Muscle layer of colon (tissue), 2 donors: ENCODE measurements around the gene RRAS2.
"Not testable (repeated sequence)": the region's sequence is repeated elsewhere in the genome, so short reads cannot be mapped to it uniquely, and the experiment has no call there.

Experiments
- H3K27ac ChIP-seq: one replicate; pipeline ENCODE4 v1.7.0; 2013; ENCODE audit warnings: low read depth, mild to moderate bottlenecking, low read length, moderate library complexity
- H3K27me3 ChIP-seq, 2 donors: one replicate each; pipeline ENCODE4 v1.7.0; 2013; ENCODE audit warnings: low read length in 2 of 2, mild to moderate bottlenecking in 2 of 2; ENCODE audit not compliant: insufficient read depth in 2 of 2, control insufficient read depth in 1 of 2
- H3K36me3 ChIP-seq: one replicate; pipeline ENCODE4 v1.7.0; 2013; ENCODE audit warnings: mild to moderate bottlenecking, low read length; ENCODE audit not compliant: insufficient read depth
- H3K4me1 ChIP-seq: one replicate; pipeline ENCODE4 v1.7.0; 2013; ENCODE audit warnings: mild to moderate bottlenecking, low read length; ENCODE audit not compliant: insufficient read depth
- H3K4me3 ChIP-seq, 2 donors: one replicate each; pipeline ENCODE4 v1.7.0; 2013; ENCODE audit warnings: low read length in 2 of 2, low read depth in 1 of 2, mild to moderate bottlenecking in 1 of 2, moderate library complexity in 1 of 2
- H3K9ac ChIP-seq: one replicate; pipeline ENCODE4 v1.7.0; 2013; ENCODE audit warnings: low read length
- H3K9me3 ChIP-seq: one replicate; pipeline ENCODE4 v1.7.0; 2013; ENCODE audit warnings: mild to moderate bottlenecking, low read length
- donor health status: abdominal sarcoma.
- donor health status: Adenocarcinoma of cecum.

RRAS2 gene

DNA sequence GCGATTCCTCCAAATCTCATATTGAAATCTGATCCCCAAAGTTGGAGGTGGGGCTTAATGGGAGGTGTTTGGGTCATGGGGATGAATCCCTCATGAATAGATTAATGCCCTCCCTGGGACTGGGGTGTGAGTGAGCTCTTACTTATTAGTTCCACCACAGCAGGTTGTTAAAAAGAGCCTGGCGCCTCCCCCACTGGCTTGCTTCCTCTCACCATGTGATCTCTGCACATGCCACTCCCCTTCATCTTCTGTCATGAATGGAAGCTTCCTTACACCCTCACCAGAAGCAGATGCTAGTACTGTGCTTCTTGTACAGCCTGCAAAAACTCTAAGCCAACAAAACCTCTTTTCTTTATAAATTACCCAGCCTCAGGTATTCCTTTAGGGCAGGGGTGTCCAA is 8.8 kb downstream of the RRAS2 start:
- Histone ChIP-seq H3K4me3 (no peak overlapping the region), H3K9ac (no peak overlapping the region), H3K4me1 (no peaks in the 10 kb centered on the region), H3K27me3 (no peaks in the 10 kb centered on the region), H3K9me3 (no peaks in the 10 kb centered on the region), H3K27ac (no peak overlapping the region), H3K36me3 (no peaks in the 10 kb centered on the region)

GRCh38 chr11:14347991-14348390 is 11.0 kb downstream of the RRAS2 start:
- no peaks in the 10 kb centered on the region for H3K4me1 ChIP-seq
- no peaks in the 10 kb centered on the region for H3K27me3 ChIP-seq
- no peak overlapping the region for H3K4me3 ChIP-seq
- H3K27ac ChIP-seq: no peak overlapping the region
- H3K36me3 ChIP-seq: no peaks in the 10 kb centered on the region
- H3K9ac ChIP-seq: no peak overlapping the region
- H3K9me3 ChIP-seq: no peaks in the 10 kb centered on the region

- Histone ChIP-seq H3K36me3 (no peaks in the 10 kb centered on the region), H3K27ac (no peak overlapping the region), H3K27me3 (no peaks in the 10 kb centered on the region), H3K4me3 (no peak overlapping the region), H3K4me1 (no peaks in the 10 kb centered on the region), H3K9ac (no peak overlapping the region), H3K9me3 (no peaks in the 10 kb centered on the region)
Observed at GRCh38 chr11:14347494-14347893, 11.5 kb downstream of the RRAS2 start.

DNA sequence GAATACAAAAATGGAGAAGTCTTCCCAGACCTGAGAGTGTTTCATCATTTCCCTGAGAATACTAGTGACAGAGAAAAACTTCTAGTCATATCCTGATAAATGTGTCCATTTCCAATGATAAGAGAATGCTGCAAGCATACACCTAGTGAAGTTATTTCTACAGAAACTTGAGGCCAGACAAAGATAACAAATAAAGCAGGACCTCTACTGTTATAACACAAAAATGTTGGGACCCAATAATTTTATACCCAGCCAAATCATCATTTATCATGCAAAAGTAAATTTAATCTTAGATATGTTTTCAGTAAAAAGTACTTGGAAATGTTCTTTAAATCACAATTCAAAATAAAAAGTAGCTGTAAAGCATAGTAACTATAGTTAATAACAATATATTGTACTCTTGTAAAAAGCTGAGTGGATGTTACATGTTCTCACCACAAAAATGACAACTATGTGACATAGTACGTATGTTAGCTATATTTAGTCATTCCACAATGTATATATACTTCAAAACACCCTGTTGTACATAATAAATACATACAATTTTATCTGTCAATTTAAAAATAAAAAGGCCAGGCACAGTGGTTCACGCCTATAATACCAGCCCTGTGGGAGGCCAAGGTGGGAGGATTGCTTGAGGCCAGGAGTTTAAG is 12.6 kb downstream of the RRAS2 start:
- Histone ChIP-seq H3K9ac (no peak overlapping the region), H3K27me3 (no peaks in the 10 kb centered on the region), H3K4me3 (no peak overlapping the region), H3K36me3 (no peaks in the 10 kb centered on the region), H3K4me1 (no peaks in the 10 kb centered on the region), H3K9me3 (no peaks in the 10 kb centered on the region), H3K27ac (no peak overlapping the region)

DNA sequence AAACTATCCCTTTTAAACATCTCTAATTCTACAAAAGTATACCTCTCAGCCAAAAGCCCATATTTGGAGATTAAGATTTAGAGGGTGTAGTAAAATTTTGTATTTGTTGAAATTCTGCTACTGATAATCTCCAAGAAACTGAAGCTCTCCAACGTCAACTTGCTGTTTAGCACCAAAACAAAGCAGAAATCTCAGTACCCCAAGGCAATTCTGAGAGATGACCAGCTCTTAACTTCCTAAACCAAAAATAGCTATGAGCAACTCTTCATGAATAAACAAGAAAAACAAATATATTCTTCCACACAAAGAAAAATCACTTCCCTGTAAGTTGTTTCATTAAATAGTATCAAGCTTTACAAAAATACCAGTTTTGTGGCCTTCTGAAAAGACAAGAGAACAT is 13.3 kb downstream of the RRAS2 start:
- H3K9me3 ChIP-seq: no peaks in the 10 kb centered on the region
- H3K4me3 ChIP-seq: no peak overlapping the region
- no peaks in the 10 kb centered on the region for H3K27me3 ChIP-seq
- H3K9ac ChIP-seq: no peak overlapping the region
- H3K36me3 ChIP-seq: no peaks in the 10 kb centered on the region
- no peaks in the 10 kb centered on the region for H3K4me1 ChIP-seq
- H3K27ac ChIP-seq: no peak overlapping the region

GRCh38 chr11:14345016-14345415 is 14.0 kb downstream of the RRAS2 start:
- not testable (repeated sequence) for H3K4me3 ChIP-seq, H3K4me1 ChIP-seq, H3K27ac ChIP-seq, H3K9me3 ChIP-seq, H3K27me3 ChIP-seq, H3K36me3 ChIP-seq, H3K9ac ChIP-seq

DNA sequence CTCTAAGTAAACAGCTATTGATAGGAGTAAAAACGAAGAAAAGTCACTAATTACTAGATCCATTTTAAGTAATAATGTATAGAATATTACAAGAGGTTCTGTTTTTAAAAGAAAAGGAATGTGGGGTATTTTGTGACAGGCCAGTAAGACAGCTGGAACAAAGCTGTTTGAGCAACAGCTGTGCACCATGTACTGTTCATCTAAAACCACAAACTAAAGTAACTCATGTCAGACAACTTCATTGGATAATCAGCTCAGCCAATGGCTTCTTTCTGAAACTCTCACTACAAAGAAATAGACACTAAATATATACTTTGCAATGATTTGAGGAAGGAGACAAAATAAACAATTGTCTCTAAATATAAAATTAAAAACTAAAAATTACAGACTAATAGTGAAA is 16.1 kb downstream of the RRAS2 start:
- Histone ChIP-seq H3K27me3 (no peaks in the 10 kb centered on the region), H3K9ac (no peak overlapping the region), H3K27ac (no peak overlapping the region), H3K9me3 (no peaks in the 10 kb centered on the region), H3K36me3 (no peaks in the 10 kb centered on the region), H3K4me1 (no peaks in the 10 kb centered on the region), H3K4me3 (no peak overlapping the region)

DNA sequence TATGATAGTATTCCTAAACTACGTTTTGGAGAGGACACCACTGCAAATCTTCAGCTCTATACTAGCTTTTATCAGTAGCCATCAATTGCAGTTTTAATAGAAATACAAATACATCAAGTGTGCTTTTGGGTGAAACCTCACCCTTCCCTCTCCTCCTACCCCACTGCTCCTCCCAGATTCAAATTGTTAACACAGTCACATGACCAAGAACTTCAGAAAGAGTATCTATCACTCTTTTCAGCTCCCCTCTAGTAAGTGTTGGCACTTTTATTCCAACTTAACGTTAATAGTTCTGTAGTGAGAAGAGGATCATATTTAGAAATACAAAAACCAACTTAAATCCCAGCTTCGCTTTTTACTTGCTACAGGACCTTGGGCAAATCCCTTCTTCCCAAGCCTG is 17.0 kb downstream of the RRAS2 start:
- H3K27me3 ChIP-seq: no peaks in the 10 kb centered on the region
- H3K4me1 ChIP-seq: no peaks in the 10 kb centered on the region
- no peak overlapping the region for H3K4me3 ChIP-seq
- no peak overlapping the region for H3K9ac ChIP-seq
- no peak overlapping the region for H3K27ac ChIP-seq
- H3K36me3 ChIP-seq: no peaks in the 10 kb centered on the region
- H3K9me3 ChIP-seq: no peaks in the 10 kb centered on the region

DNA sequence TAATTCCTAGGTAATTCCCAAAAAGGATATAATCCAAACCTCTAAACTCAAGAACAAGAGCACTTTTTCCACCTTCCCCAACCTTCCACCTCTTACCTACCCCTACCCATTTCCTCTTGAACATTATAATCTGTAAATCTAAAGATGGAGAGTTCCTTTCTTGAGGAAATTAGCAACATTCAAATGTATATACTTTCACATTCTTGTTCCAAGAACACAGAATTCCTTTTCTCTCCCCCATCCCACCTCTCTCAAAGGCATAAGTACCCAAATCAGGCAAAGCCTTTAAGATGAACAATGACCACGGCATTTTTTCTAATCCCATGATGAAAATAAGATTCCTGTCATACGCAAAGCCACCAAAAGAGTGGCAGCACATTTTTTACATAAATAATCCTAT is 18.3 kb downstream of the RRAS2 start:
- Histone ChIP-seq H3K9me3 (no peaks in the 10 kb centered on the region), H3K9ac (no peak overlapping the region), H3K36me3 (no peaks in the 10 kb centered on the region), H3K4me1 (no peaks in the 10 kb centered on the region), H3K27me3 (no peaks in the 10 kb centered on the region), H3K4me3 (no peak overlapping the region), H3K27ac (no peak overlapping the region)

DNA sequence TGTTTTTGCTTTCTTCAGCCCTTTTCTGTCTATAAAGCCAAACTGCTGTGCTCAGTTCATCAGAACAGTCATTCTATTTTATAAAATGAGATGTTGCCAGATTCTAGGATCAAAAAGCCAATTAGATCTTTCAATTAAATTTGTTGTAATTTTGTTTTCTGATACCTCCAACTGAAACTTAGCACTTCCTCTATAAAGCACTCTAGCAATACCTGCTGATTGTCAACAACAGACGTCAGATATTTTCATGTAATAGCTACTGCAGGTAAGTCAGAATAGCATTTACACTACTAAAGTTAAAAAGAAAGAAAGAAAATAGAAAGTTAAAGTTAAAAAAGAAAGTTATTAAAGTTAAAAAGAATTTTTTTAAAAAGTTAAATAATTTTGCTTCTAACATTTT is 19.6 kb downstream of the RRAS2 start:
- Histone ChIP-seq H3K36me3 (no peaks in the 10 kb centered on the region), H3K4me1 (no peaks in the 10 kb centered on the region), H3K4me3 (no peak overlapping the region), H3K27ac (no peak overlapping the region), H3K27me3 (no peaks in the 10 kb centered on the region), H3K9me3 (no peaks in the 10 kb centered on the region), H3K9ac (no peak overlapping the region)

DNA sequence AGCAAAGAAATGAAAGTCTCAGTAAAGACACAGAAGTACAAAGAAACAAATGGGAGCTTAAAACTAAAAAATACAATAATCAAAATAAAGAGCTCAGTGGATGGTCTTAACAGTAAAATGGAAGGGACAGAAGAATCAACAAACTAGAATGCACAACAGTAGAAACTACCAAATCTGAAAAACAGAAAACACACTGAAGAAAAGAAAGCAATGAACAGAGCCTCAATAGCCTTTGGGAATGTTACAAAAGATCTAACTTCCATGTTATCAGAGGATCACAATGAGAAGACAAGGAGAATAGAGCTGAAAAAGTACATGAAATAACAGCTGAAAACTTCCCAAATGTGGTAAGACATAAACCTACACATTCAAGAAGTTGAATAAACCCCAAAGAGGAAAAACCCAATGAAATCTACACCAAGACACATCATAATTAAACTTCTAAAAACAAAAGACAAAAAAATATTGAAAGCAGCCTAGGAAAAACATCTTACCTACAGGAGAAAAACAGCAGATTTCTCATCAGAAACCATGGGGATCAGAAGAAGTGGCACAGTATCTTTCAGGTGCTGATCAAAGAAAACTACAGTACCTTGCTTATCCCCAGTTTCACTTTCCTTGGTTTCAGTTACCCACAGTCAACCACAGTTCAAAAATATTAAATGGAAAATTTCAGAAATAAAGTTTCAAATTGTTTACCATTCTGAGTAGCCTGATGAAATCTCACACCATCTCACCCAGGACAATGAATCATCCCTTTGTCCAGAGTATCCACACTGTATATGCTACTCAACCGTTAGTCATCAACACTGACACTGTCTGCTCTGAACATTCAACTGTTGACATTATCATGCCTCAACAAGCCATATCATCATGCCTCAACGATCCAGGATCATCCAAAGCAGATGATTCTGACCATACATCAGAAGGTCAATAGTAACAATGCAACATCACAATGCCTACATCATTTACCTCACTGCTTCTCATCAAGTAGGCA is 22.2 kb downstream of the RRAS2 start:
- no peak overlapping the region for H3K4me3 ChIP-seq
- H3K27ac ChIP-seq: no peak overlapping the region
- H3K4me1 ChIP-seq: no peaks in the 10 kb centered on the region
- H3K36me3 ChIP-seq: no peaks in the 10 kb centered on the region
- no peaks in the 10 kb centered on the region for H3K27me3 ChIP-seq
- no peaks in the 10 kb centered on the region for H3K9me3 ChIP-seq
- no peak overlapping the region for H3K9ac ChIP-seq
